NCI-H2196 treated with DMSO at 0.1 percent for 48 hours (cell line): ENCODE measurements around the gene CFAP74.

Experiments used
- DNase-seq: peaks from one replicate; lab custom pipeline; 2025; ENCODE audit not compliant: unreplicated experiment; lab: John Stamatoyannopoulos, UW

Gene CFAP74

DNA sequence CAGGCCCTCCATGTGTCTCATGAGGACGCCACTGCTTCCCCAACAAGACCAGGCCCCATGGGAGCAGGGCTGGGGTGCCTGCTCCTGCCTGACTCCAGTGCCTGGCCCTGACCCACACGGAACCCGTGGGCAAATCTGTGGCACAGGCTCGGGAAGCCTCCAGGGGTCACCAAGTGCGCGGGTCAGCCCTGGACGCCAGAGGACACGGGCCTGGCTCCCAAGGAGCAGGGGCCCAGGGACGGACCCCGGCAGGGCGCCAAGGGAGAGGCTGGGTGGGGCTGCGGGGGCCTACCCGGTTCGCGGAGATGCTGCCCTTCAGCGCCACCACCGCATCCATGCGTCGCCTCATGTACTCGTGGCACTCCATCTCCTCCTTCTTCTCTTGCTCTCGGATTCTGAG is 31.9 kb downstream of the CFAP74 start:
- DNase-seq, result no peak

DNA sequence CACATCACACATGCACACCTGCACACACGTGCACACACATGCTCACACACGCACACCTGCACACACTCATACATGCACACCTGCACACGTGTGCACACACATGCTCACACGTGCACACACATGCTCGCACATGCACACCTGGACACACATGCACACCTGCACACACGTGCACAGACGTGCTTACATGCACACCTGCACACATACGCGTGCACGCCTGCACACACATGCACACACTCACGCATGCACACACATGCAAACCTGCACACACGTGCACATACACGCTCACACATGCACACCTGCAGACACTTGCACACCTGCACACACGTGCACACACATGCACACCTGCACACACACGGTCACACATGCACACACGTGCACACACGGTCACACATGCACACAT is 32.6 kb downstream of the CFAP74 start:
- no peak for DNase-seq

GRCh38 chr1:1969953-1970716 is 33.5 kb downstream of the CFAP74 start:
- no peak for DNase-seq

DNA sequence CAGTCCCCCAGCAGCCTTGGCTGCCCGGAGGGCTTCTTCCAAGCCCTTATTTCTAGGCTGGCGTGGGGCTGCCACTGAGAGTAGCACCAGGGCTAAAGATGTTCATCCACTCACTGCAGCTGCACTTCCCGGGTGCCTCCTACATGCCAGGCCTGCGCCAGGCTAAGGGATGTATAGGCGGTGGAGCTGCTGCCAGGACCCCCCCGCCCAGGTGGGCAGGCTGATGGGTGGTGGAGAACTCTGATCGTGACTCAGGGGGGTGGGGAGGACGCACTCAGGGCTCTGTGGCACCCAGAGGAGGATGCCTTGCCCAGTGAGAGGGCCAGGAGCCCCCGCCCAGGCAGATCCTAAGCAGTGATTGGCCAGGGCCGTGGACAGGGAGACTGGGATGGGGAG is 34.1 kb downstream of the CFAP74 start:
- DNase-seq, result no peak

DNA sequence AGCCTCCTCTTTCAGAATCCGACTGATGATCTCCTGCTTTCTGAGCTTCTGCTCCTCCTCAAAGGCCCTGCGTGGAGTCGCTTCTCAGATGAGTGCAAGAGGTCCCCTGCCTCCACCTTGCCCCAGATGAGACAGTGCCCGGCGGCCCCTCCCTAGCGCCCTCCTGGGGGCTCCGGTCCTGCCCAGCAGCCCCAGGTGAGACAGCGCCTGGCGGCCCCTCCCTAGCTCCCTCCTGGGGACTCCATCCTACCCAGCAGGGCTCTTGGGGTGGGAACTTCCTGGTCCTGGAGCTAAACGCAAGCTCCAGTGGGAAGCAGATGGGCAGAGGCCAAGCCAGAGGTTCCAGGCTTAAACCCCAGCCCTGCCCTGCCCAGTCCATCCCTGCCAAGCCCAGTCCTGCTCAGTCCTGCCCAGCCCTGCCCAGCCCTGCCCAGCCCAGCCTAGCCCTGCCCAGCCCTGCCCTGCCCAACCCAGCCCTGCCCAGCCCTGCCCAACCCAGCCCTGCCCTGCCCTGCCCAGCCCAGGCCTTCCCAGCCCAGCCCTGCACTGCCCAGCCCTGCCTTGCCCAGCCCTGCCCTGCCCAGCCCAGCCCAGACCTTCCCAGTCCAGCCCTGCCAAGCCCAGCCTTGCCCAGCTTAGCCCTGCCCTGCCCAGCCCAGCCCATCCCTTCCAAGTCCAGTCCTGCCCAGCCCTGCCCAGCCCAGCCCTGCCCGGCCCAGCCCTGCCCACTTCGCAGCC is 34.6 kb downstream of the CFAP74 start:
- no peak for DNase-seq

- no peak for DNase-seq
Measured at GRCh38 chr1:1967879-1968278, 35.7 kb downstream of the CFAP74 start.

DNA sequence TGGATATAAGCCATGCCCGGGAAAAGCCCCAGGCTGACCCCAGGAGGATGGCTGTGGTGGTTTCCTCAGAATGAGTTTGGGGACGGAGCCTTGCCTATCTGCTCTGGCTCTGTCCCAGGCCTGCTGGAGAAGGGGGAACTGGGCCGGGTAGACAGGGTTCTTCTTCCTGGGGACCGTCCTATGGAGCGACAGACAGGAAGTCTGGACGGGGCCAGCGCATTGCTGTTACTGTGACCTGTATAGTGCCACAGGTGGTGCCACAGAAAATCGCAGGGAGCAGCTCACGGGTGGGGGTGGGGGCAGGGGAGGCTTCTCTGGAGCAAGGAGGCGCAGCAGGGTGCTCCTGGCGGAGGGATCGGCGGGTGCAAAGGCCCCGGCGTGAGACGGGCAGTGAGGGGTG is 36.4 kb downstream of the CFAP74 start:
- no peak for DNase-seq

- DNase-seq, result no peak
Measured at GRCh38 chr1:1966071-1966740, 37.4 kb downstream of the CFAP74 start.

DNA sequence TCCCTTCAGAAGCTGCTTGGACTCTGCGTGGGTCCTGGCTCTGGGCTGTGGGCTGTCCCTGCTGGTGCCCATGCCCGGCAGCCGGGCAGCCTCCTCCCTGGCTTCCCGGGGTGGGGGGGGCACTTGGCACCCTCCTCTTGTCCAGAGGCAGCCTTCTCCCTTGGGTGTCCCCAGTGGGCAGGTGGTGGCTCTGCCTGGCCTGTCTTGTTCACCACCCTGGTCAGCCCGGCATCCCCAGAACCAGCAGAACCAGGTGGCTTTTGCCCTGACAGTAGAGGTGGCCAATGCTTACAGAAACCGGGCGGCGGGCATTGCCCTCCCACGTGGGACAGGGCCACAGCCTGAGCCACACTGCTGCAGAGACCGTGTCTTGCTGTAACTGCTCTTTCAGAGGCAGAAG is 38.0 kb downstream of the CFAP74 start:
- DNase-seq, result no peak

- no peak for DNase-seq
Measured at GRCh38 chr1:1964811-1965210, 38.8 kb downstream of the CFAP74 start.

- DNase-seq, result no peak
Measured at GRCh38 chr1:1963570-1963969, 40.0 kb downstream of the CFAP74 start.

DNA sequence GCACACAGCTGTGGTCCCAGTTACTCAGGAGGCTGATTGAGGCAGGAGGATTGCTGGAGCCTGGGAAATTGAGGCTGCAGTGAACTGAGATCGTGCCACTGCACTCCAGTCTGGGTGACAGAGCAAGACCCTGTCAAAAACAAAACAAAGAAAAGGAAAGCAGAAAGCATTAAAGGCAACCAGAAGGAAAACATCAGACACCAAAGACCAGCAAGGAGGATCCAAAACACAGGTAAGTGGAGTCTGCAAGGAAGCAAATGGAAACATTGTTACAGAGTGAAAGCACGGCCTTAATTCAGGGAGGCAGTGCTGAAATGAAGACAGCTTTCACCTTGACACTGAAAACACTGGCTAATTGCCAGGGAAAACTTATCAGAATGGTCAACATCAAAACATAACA is 40.8 kb downstream of the CFAP74 start:
- DNase-seq, result no peak

GRCh38 chr1:1960480-1961196 is 42.9 kb downstream of the CFAP74 start:
- no peak for DNase-seq

DNA sequence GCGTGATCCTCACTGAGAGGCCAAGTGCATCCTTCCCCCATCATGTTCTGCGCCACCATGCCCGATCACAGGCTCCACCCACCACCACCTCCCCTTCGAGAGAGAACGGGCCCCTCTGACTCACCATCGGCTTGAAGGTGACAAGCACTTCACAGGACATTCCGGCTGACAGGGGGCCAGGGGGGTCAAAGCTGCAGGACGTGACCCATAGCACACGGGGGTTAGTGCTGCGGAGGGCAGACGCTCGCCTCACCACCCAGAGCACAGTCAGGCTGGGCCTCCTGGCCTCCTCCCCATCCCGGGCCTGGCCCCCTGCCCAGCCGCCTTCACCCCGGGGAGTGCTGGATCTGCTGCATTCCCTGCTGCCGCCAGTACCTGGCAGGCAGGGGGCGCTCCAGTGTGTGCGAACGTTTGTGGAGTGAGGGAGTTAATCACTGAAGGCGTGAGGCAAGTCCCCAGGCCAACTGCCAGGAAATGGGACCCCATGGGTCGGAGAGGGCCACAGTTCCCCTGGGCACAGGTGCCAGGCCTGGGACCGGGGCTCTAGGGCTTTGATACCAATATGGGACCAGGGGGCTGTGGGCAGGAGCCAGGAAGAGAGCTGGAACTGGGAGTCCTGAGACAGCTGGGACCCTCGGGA is 43.6 kb downstream of the CFAP74 start:
- peak; percentile 83 for DNase-seq

GRCh38 chr1:1959459-1959839 is 44.1 kb downstream of the CFAP74 start:
- peak; percentile 61 for DNase-seq

DNA sequence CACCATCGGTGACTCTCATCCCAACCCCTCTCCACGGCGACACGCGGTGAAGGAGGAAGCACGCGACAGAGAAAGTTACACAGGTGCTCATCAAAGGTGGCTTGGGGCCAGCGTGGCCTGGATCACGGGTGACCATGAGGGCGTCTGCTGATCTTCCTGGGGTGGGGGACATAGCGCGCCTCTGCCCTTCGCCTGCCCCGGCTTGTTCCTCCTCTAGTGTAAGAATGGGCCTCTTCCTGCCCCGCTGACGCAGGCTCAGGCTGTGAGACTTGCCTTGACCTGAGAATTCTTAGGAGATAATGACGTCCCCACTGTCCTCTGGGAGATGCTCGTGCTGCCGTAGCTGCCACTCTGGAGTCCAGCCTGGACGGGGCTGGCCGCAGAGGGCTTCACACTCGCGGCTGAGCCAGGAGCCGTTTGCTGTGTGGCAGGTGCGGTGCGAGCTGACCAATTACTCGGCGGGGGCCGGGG is 45.5 kb downstream of the CFAP74 start:
- no peak for DNase-seq

GRCh38 chr1:1957533-1957961 is 46.0 kb downstream of the CFAP74 start:
- DNase-seq, result no peak

DNA sequence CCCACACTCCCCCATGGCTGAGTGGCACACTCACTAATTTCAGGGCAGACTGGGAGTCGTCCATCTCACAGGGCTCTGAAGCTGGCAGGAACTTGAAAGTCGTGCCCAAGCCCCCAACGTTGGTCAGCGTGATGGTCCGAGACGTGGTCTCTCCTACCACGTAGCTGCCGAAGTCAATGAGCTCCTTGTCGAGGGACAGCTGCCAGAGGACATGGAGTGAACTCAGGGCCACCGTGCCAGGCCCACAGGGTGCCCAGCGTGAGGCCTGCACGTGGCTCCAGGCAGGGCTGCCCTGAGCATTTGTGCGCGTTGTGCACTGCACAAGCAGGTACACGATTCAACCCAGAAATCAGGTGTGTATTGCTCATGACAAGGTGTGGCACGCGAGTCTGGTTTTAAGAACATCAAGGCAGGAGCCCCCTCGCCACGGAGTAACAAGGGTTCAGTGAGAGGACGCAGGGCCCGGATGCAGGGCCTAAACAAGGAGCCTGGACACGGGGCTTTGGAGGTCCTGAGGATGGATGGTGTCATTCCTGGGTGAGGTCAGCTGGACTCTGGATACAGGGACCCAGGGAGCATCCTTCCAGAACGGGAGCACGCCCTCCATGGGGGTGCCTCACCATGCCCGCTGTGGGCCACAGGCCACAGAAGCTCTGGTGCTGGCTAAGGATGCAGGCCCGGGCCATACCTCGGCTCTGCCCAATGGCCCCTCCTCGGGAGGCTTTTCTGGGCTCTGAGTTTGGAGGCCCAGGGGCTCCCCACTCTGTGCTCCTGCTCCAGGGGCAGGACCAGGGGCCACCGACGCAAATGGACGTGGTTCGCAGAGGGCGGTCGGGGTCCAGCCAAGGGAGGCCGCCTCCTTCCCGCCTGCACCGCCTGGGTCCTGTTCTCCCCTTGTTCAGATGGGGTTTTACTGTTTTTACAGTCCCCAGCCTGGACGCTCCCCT is 46.7 kb downstream of the CFAP74 start:
- no peak for DNase-seq

DNA sequence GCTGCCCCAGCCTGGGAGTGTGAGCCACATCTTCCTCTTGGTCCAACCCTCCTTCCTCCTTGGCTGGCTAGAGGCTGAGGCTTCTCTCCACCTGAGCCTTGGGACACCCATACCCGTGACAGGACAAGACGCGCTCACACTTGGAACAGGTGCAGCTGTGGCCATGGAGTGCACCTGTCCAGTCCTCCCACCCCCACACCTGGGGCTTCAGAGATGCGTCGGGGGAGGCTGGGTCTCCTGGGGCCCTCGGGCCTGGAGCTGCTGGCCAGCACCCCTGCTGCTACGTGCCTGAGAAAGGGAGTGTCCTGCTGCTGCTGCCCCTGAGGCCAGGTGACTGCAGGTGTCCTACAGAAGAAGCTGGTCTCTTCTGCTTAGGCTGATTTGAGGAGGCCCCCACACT is 47.5 kb downstream of the CFAP74 start:
- DNase-seq, result peak; percentile 38

DNA sequence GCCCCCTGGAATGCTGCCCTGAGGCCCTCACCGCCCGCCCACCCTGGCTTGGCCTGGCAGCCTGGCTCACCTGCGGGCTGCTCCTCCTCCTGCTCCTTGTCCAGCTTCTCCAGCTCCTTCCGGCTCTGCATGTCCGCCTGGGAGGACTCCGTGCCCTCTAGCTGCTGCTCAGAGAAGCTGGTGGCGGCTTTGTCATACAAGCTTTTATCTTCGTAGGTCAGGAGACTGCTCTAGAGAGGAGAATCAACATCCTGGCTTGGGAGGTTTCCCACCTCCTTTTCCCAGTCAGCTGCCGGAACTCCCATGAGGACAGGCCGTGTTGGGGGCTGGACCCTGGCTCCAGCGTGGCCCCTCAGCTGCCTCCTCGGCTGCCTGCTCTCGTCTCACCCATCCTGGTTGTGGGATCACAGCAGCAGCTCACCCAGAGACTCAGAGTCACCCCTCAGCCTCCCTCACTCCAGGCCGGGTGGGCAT is 47.9 kb downstream of the CFAP74 start:
- no peak for DNase-seq
